GM12878 (cell line): ENCODE measurements around the gene BSCL2.

Experiments
- ATF2 ChIP-seq: IDR thresholded peaks from 2 replicates; pipeline ENCODE4 v1.6.1; 2012; ENCODE audit warnings: low read length, inconsistent platforms
- CTCF ChIP-seq, 3 experiments: IDR thresholded peaks in 2 of 3; conservative IDR thresholded peaks in 1 of 3; 2 replicates each; pipeline ENCODE4 v1.5.1; 2011; ENCODE audit warnings: low read depth in 3 of 3, low read length in 3 of 3, mild to moderate bottlenecking in 3 of 3, control low read depth in 2 of 3, moderate library complexity in 2 of 3, inconsistent platforms in 1 of 3, mixed read lengths in 1 of 3; ENCODE audit not compliant: control insufficient read depth in 2 of 3, insufficient read depth in 1 of 3; ENCODE audit errors: extremely low read depth in 1 of 3
- POLR2A ChIP-seq: IDR thresholded peaks from 2 replicates; pipeline ENCODE4 v1.6.1; 2011; ENCODE audit warnings: low read depth, mild to moderate bottlenecking, low read length
- RFX5 ChIP-seq: IDR thresholded peaks from 2 replicates; pipeline ENCODE4 v1.6.1; 2011; ENCODE audit warnings: low read depth, low read length, improper control_type of control experiment
- TARDBP ChIP-seq: IDR thresholded peaks from 2 replicates; pipeline ENCODE4 v1.6.1; 2016; ENCODE audit warnings: borderline replicate concordance
- USF1 ChIP-seq: IDR thresholded peaks from 2 replicates; pipeline ENCODE4 v1.6.1; 2011; ENCODE audit warnings: borderline replicate concordance, low read depth, mild to moderate bottlenecking, moderate library complexity, mixed read lengths, low read length; ENCODE audit not compliant: insufficient read depth; ENCODE audit errors: extremely low read length
- USF2 ChIP-seq: IDR thresholded peaks from 2 replicates; pipeline ENCODE4 v1.6.1; 2011; ENCODE audit warnings: low read depth, low read length, improper control_type of control experiment, borderline replicate concordance

- TF ChIP-seq POLR2A, result peak; percentile 74
- TF ChIP-seq USF1, result no peak
- no peak for TF ChIP-seq CTCF (IDR thresholded peaks at IDR 0.05 in 2 of 3, conservative IDR thresholded peaks at IDR 0.05 in 1 of 3; ENCODE audit: control insufficient read depth in 2 of 3, extremely low read depth in 1 of 3, insufficient read depth in 1 of 3, low read depth in 3 of 3, low read length in 3 of 3)
- TF ChIP-seq TARDBP, result no peak
- no peak for TF ChIP-seq ATF2
- no peak for TF ChIP-seq RFX5
- no peak for TF ChIP-seq USF2
Observed at GRCh38 chr11:62728171-62728988, 21.2 kb upstream of the BSCL2 start, which contains the start of gene TTC9C.
